Activated CD8-positive, alpha-beta memory T cell treated with anti-CD3 and anti-CD28 coated beads for 24 hours (primary cell): ENCODE measurements around the gene OR4D6.
"Not testable (repeated sequence)": the region's sequence is repeated elsewhere in the genome, so short reads cannot be mapped to it uniquely, and the experiment has no call there.

Source experiments
- DNase-seq: peaks from one replicate; pipeline ENCODE4 v3.0.0-alpha.2; 2020

The OR4D6 gene

GRCh38 chr11:59456661-59457060 is at the start of gene OR4D6:
Gene OR4D6 (plus strand): TSS chr11:59456961. CDS start chr11:59456961, 0 bp downstream.
- no peak for DNase-seq

GRCh38 chr11:59413646-59414045 is 43.1 kb upstream of the OR4D6 start:
- DNase-seq = no peak

- DNase-seq = no peak
Measured at GRCh38 chr11:59415111-59415510, 41.6 kb upstream of the OR4D6 start.

- DNase-seq = no peak
Measured at GRCh38 chr11:59416613-59417012, 40.1 kb upstream of the OR4D6 start.

- no peak for DNase-seq
Measured at GRCh38 chr11:59417023-59417422, 39.7 kb upstream of the OR4D6 start.

- no peak for DNase-seq
Measured at GRCh38 chr11:59418156-59418555, 38.6 kb upstream of the OR4D6 start.

GRCh38 chr11:59423835-59424234 is 32.9 kb upstream of the OR4D6 start:
- no peak for DNase-seq

- DNase-seq = no peak
Measured at GRCh38 chr11:59425131-59425530, 31.6 kb upstream of the OR4D6 start.

GRCh38 chr11:59426361-59427067 is 30.2 kb upstream of the OR4D6 start, which contains the start of gene OR5A2:
Gene OR5A2 (minus strand): TSS chr11:59426413. CDS start chr11:59422953, 3,460 bp downstream.
- no peak for DNase-seq

- no peak for DNase-seq
Measured at GRCh38 chr11:59427068-59427382, 29.7 kb upstream of the OR4D6 start.

- no peak for DNase-seq
Measured at GRCh38 chr11:59429924-59430516, 26.7 kb upstream of the OR4D6 start.

GRCh38 chr11:59436169-59436568 is 20.6 kb upstream of the OR4D6 start, which contains the start of gene OR5A1:
Gene OR5A1 (plus strand): TSS chr11:59436469. CDS start chr11:59443169, 6,700 bp downstream.
- DNase-seq = no peak

- DNase-seq = no peak
Measured at GRCh38 chr11:59437770-59438169, 19.0 kb upstream of the OR4D6 start.

GRCh38 chr11:59445624-59446023 is 11.1 kb upstream of the OR4D6 start:
- DNase-seq = not testable (repeated sequence)

- no peak for DNase-seq
Measured at GRCh38 chr11:59448484-59448883, 8.3 kb upstream of the OR4D6 start.

GRCh38 chr11:59459916-59460315 is 3.2 kb downstream of the OR4D6 start:
- DNase-seq = no peak

GRCh38 chr11:59463190-59463641 is 6.5 kb downstream of the OR4D6 start:
- no peak for DNase-seq

GRCh38 chr11:59473015-59473414 is 16.3 kb downstream of the OR4D6 start, which contains the start of gene OR4D10:
Gene OR4D10 (plus strand): TSS chr11:59473315. CDS start chr11:59477430, 4,115 bp downstream.
- DNase-seq = no peak

- DNase-seq = no peak
Measured at GRCh38 chr11:59475176-59475575, 18.4 kb downstream of the OR4D6 start.

GRCh38 chr11:59479906-59480305 is 23.1 kb downstream of the OR4D6 start:
- DNase-seq = no peak

- DNase-seq = no peak
Measured at GRCh38 chr11:59480359-59480758, 23.6 kb downstream of the OR4D6 start.

- no peak for DNase-seq
Measured at GRCh38 chr11:59501931-59502330, 45.2 kb downstream of the OR4D6 start.

- no peak for DNase-seq
Measured at GRCh38 chr11:59503276-59503675, 46.5 kb downstream of the OR4D6 start, which contains the start of gene OR4D11. Gene OR4D11 (plus strand): TSS chr11:59503576. CDS start chr11:59503576, 0 bp downstream.
